Nephron (organoid): Measurements from ENCODE around the gene EIF2B1.
"Not testable (repeated sequence)": the region's sequence is repeated elsewhere in the genome, so short reads cannot be mapped to it uniquely, and the experiment has no call there.

Source experiments
- H3K27ac Mint-ChIP-seq, 3 experiments: 2 replicates each; pipeline ENCODE4 v1.8.0; 2020; ENCODE audit warnings: mixed read lengths in 3 of 3, mild to moderate bottlenecking in 2 of 3, moderate library complexity in 1 of 3
- H3K27me3 Mint-ChIP-seq: 2 replicates; pipeline ENCODE4 v1.8.0; 2021; ENCODE audit warnings: low read depth, mild to moderate bottlenecking, moderate library complexity, mixed read lengths
- H3K36me3 Mint-ChIP-seq: 2 replicates; pipeline ENCODE4 v1.8.0; 2020; ENCODE audit warnings: low read depth, mixed read lengths
- H3K4me1 Mint-ChIP-seq: 2 replicates; pipeline ENCODE4 v1.8.0; 2020; ENCODE audit warnings: mixed read lengths
- H3K4me3 Mint-ChIP-seq, 3 experiments: 2 replicates each; pipeline ENCODE4 v1.8.0; 2020; ENCODE audit warnings: mild to moderate bottlenecking in 3 of 3, mixed read lengths in 3 of 3, moderate library complexity in 2 of 3
- H3K9me3 Mint-ChIP-seq: 2 replicates; pipeline ENCODE4 v1.8.0; 2020; ENCODE audit warnings: mixed read lengths
- TF ChIP-seq, protein P1 (sequence below), 3 experiments: fragments of 200-600 bp; sonication (generic); IDR thresholded peaks; one replicate each; pipeline ENCODE4 v1.5.0; 2021; ENCODE audit warnings: antibody characterized with exemption in 3 of 3; ENCODE audit not compliant: unreplicated experiment in 3 of 3

Gene EIF2B1

DNA sequence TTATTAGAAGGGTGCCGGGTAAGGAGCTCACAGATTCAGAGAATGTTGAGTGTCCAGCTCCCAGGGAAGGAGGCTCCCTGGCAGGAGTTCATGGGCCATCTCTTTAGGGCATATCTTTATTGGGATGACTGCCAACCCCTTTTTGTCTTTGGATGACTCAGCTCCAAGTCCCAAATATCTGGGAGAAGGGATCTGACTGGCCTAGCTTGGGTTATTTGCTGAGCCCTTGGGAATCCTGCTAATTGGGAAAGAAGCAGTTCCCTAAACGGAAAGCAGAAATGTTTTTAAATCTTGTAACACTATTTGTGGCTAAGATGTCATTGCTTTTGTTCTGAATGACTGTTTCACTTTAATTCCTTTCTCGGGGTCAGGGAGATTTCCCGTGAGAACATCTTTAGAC lies 19.0 kb downstream of the EIF2B1 start:
- H3K27me3 Mint-ChIP-seq, result no peaks in the 10 kb centered on the region

DNA sequence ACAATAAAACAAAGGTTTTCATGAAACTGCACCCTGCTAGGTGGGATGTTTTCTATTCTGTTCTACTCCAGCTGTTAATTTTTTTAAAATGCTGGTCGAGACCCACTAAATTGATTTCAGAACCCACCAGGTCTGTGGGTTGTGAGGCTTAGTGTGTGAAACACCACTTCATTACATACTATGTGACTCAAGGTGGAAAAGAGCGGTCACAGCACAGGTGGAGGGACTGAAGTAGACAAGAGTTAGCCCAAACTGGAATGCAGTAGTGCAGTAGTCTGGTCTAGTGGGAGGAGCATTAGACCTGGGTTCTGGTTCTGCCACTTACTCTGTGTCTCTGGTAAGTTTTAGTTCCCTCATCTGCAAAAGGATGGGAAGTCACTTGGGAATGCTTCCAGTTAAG lies 19.4 kb downstream of the EIF2B1 start:
- Mint-ChIP-seq H3K4me3 (no peak overlapping the region), H3K9me3 (no peaks in the 10 kb centered on the region), H3K36me3 (peaks cover 76% of the 10 kb centered on the region), H3K27me3 (no peaks in the 10 kb centered on the region), H3K4me1 (no peaks in the 10 kb centered on the region), H3K27ac (no peak overlapping the region)
- TF ChIP-seq, protein P1, sequence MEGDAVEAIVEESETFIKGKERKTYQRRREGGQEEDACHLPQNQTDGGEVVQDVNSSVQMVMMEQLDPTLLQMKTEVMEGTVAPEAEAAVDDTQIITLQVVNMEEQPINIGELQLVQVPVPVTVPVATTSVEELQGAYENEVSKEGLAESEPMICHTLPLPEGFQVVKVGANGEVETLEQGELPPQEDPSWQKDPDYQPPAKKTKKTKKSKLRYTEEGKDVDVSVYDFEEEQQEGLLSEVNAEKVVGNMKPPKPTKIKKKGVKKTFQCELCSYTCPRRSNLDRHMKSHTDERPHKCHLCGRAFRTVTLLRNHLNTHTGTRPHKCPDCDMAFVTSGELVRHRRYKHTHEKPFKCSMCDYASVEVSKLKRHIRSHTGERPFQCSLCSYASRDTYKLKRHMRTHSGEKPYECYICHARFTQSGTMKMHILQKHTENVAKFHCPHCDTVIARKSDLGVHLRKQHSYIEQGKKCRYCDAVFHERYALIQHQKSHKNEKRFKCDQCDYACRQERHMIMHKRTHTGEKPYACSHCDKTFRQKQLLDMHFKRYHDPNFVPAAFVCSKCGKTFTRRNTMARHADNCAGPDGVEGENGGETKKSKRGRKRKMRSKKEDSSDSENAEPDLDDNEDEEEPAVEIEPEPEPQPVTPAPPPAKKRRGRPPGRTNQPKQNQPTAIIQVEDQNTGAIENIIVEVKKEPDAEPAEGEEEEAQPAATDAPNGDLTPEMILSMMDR (IDR thresholded peaks at IDR 0.05; ENCODE audit: unreplicated experiment in 3 of 3), result no peak

More for the DNA sequence above, 19.0 kb downstream of the EIF2B1 start:
- Mint-ChIP-seq H3K4me3 (no peak overlapping the region), H3K27ac (no peak overlapping the region), H3K36me3 (peaks cover 75% of the 10 kb centered on the region), H3K4me1 (no peaks in the 10 kb centered on the region), H3K9me3 (no peaks in the 10 kb centered on the region)
- TF ChIP-seq, protein P1 (IDR thresholded peaks at IDR 0.05; ENCODE audit: unreplicated experiment in 3 of 3), result no peak

DNA sequence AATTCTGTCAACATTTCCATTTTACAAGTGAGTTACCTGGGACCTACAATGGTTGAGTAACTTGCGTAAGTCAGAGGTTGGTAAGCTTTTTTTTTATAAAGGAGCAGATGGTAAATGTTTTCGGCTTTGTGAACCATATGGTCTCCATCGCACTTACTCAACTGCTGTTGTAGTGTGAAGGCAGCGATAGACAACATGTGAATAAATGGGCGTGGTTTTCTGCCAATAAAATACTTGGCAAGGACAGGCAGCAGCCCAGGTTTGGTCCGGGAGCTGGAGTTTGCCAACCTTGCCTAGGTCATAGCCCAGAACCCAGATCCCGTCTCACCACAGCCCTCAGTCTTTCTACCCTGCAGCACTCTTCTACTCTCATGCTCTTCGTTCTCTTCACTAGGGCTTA lies 25.3 kb downstream of the EIF2B1 start:
- Mint-ChIP-seq H3K27me3 (no peaks in the 10 kb centered on the region), H3K36me3 (peaks cover 61% of the 10 kb centered on the region), H3K4me3 (no peak overlapping the region), H3K27ac (peak overlapping the region in 1 of 3 experiments; percentile 45), H3K4me1 (peaks cover 1% of the 10 kb centered on the region), H3K9me3 (no peaks in the 10 kb centered on the region)
- TF ChIP-seq, protein P1 (IDR thresholded peaks at IDR 0.05; ENCODE audit: unreplicated experiment in 3 of 3), result no peak

DNA sequence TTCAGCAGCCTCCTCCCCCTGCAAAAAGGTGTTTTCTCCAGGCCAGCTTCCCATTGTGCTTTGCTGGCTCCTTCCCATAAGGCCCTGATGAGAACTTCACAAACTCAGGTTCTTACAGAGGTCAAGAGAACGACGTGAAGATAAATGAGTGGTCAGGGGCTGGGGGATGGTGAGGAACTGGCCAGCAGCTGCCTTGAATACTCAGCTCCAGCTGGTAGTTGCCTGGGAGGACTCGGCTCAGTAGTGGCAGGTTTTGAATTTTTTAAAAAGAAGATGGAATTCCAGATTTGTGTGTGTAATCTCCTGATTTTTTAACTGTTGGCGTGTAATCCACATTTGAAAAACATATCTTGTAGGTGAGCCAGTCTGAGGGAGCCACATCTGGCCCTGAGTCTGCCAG lies 25.7 kb downstream of the EIF2B1 start:
- Mint-ChIP-seq H3K36me3 (peaks cover 63% of the 10 kb centered on the region), H3K4me3 (no peak overlapping the region), H3K4me1 (peaks cover 5% of the 10 kb centered on the region), H3K27ac (peak overlapping the region in 1 of 3 experiments; percentile 45), H3K27me3 (no peaks in the 10 kb centered on the region), H3K9me3 (no peaks in the 10 kb centered on the region)
- TF ChIP-seq, protein P1 (IDR thresholded peaks at IDR 0.05; ENCODE audit: unreplicated experiment in 3 of 3), result no peak

DNA sequence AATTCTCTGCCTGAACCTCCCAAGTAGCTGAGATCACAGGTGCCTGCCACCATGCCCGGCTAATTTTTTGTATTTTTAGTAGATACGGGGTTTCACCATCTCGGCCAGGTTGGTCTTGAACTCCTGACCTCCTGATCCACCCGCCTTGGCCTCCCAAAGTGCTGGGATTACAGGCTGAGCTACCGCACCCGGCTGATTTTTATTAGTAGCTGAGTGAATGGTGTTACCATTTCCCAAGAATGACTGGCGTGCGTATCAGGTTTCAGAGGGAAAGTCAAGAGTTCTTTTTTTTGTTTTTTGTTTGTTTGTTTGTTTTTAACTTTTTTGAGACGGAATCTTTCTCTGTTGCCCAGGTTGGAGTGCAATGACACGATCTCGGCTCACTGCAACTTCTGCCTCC lies 30.0 kb downstream of the EIF2B1 start:
- H3K27ac Mint-ChIP-seq, H3K27me3 Mint-ChIP-seq: not testable (repeated sequence)
- H3K4me3 Mint-ChIP-seq, result peak overlapping the region; percentile 53 to 81 (median 62)

DNA sequence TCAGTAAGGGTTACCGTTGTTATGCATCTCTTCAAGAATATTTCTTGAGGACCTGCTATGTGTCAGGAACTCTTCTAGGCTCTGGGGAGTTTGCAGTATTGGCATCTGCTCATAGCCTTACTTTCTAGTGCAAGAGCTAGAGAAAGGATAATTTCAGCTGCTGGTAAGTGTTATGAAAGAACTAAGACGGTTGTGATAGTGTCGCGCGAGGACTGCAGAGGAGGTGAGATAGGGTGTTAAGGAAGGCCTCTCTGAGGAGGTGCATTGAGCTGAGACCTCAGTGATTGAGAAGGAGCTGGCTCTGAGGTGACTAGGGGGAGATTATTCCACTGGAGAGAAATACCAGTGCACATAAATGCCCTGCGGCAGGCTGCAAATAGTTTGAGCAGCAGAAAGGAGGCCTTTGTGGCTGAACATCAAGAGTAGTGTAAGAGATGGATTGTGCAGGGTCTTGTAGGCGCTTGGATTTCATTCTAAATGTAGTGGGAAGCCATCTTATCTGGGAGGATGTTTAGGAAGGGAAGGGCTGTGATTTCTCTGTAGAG lies 30.8 kb downstream of the EIF2B1 start:
- Mint-ChIP-seq H3K4me3 (peak overlapping the region; percentile 81 to 96 (median 95)), H3K36me3 (peaks cover 33% of the 10 kb centered on the region), H3K4me1 (peaks cover 23% of the 10 kb centered on the region), H3K9me3 (no peaks in the 10 kb centered on the region), H3K27me3 (no peaks in the 10 kb centered on the region), H3K27ac (peak overlapping the region; percentile 26 to 89 (median 83))
- TF ChIP-seq, protein P1 (IDR thresholded peaks at IDR 0.05; ENCODE audit: unreplicated experiment in 3 of 3), result no peak

More for the DNA sequence above, 30.0 kb downstream of the EIF2B1 start:
- Mint-ChIP-seq H3K4me1 (peaks cover 23% of the 10 kb centered on the region), H3K36me3 (peaks cover 34% of the 10 kb centered on the region)
- H3K9me3 Mint-ChIP-seq, result not testable (repeated sequence)
